NCI-H2081 (cell line): ENCODE results near the gene SDF2L1.
A peak's percentile ranks its signal among the peaks of the same experiment; 100 is the strongest.
"Not testable (repeated sequence)": the region's sequence is repeated elsewhere in the genome, so short reads cannot be mapped to it uniquely, and the experiment has no call there.

Source experiments
- DNase-seq, 2 experiments: peaks; one replicate each; lab custom pipeline; 2025; lab: John Stamatoyannopoulos, UW

The SDF2L1 gene

GRCh38 chr22:21661991-21662390, 19.9 kb downstream of the SDF2L1 start:
- no peak for DNase-seq

- no peak for DNase-seq
Observed at GRCh38 chr22:21663738-21664137, 21.6 kb downstream of the SDF2L1 start.

- DNase-seq = no peak
Observed at GRCh38 chr22:21665047-21665851, 23.1 kb downstream of the SDF2L1 start.

GRCh38 chr22:21666786-21667185, 24.7 kb downstream of the SDF2L1 start:
- DNase-seq = no peak

- DNase-seq = no peak
Observed at GRCh38 chr22:21669026-21669425, 26.9 kb downstream of the SDF2L1 start.

GRCh38 chr22:21672107-21672629, 30.1 kb downstream of the SDF2L1 start:
- DNase-seq = no peak

- DNase-seq = no peak
Observed at GRCh38 chr22:21673534-21674321, 31.6 kb downstream of the SDF2L1 start.

GRCh38 chr22:21674638-21675245, 32.6 kb downstream of the SDF2L1 start:
- DNase-seq = no peak

- peak; percentile 53 to 72 for DNase-seq
Observed at GRCh38 chr22:21677606-21678443, 35.7 kb downstream of the SDF2L1 start.

GRCh38 chr22:21678842-21679241, 36.7 kb downstream of the SDF2L1 start:
- not testable (repeated sequence) for DNase-seq

GRCh38 chr22:21679383-21679782, 37.3 kb downstream of the SDF2L1 start:
- no peak for DNase-seq

GRCh38 chr22:21680830-21681565, 38.9 kb downstream of the SDF2L1 start:
- no peak for DNase-seq

- DNase-seq = no peak
Observed at GRCh38 chr22:21681566-21682370, 39.7 kb downstream of the SDF2L1 start.

- no peak for DNase-seq
Observed at GRCh38 chr22:21682385-21683175, 40.5 kb downstream of the SDF2L1 start.

GRCh38 chr22:21683401-21683811, 41.3 kb downstream of the SDF2L1 start:
- no peak for DNase-seq

- DNase-seq = no peak
Observed at GRCh38 chr22:21684492-21685163, 42.5 kb downstream of the SDF2L1 start.

- DNase-seq = no peak
Observed at GRCh38 chr22:21685164-21685513, 43.0 kb downstream of the SDF2L1 start.

GRCh38 chr22:21686193-21686608, 44.1 kb downstream of the SDF2L1 start:
- no peak for DNase-seq
